Dermis blood vessel endothelial cell (primary cell): ENCODE measurements around the gene HRH1. TPM values are rescaled to one million over a fixed set of nuclear protein-coding genes. Genes with fewer than 3 reads are reported as not detected.
A peak's percentile ranks its signal among the peaks of the same experiment; 100 is the strongest.
"Not testable (repeated sequence)": the region's sequence is repeated elsewhere in the genome, so short reads cannot be mapped to it uniquely, and the experiment has no call there.

Experiments
- DNase-seq: peaks from one replicate; pipeline ENCODE4 v3.0.0; 2010
- total RNA-seq: library from RNA; depleted of rRNA; stranded (reverse); fragments of >200 nt; gene quantifications from 2 replicates; pipeline ENCODE4 v1.2.3, GENCODE V29; 2014

Gene HRH1, protein sequence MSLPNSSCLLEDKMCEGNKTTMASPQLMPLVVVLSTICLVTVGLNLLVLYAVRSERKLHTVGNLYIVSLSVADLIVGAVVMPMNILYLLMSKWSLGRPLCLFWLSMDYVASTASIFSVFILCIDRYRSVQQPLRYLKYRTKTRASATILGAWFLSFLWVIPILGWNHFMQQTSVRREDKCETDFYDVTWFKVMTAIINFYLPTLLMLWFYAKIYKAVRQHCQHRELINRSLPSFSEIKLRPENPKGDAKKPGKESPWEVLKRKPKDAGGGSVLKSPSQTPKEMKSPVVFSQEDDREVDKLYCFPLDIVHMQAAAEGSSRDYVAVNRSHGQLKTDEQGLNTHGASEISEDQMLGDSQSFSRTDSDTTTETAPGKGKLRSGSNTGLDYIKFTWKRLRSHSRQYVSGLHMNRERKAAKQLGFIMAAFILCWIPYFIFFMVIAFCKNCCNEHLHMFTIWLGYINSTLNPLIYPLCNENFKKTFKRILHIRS
- total RNA-seq: 6.1 TPM in 2 replicates

DNA sequence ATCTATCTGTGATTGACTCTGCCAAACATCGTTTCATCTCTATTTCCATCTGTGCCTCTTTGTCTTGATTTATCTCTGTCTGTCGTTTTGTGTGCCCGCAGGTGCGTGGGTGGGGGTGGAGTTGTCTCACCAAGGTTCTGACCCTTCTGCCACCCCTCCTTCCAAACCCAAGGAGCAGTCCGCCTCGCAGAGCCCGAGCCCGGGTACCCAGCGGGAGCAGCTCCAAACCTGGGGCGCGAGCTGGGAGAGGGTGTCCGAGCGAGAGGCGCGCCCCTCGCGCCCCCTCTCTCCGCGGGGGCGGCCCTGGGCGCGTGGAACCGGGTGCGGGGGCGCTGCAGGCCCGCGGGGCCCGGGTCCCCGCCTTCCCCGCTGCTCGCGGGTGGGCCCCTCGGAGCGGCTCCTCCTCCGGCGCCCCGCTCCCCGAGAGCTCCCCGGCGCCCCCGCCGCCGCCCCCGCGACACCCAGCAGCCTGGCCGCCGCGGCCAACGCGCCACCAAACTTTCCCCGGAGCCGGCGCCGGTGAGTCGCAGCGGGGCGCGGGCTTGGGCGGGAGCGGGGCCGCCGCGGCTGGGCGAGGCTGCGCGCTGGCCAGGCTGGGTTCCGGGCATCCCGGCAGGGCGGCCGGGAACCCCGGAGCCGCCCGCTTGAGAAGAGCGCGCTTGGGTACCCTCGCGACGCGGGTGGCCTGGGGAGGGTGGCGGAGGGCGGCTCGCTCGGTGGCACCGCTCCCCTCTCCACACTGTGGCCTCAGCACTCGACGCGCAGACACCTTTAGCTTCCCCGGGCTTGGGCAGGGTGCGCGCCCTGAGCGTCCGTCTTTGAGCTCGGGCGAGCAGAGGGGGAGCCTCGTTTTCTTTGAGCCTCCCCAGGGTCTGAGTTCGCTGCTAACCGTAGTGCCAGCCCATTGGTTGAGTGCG, at the start of gene HRH1:
Gene HRH1, plus strand, starts transcription at position 458 of the 917 bp plus-strand sequence. CDS start 104,545 bp downstream, outside the sequence.
- DNase-seq: peak; percentile 51

DNA sequence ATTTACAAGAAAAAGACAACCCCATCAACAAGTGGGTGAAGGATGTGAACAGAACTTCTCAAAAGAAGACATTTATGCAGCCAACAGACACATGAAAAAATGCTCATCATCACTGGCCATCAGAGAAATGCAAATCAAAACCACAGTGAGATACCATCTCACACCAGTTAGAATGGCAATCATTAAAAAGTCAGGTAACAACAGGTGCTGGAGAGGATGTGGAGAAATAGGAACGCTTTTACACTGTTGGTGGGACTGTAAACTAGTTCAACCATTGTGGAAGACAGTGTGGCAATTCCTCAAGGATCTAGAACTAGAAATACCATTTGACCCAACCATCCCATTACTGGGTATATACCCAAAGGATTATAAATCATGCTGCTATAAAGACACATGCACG, 41.0 kb upstream of the HRH1 start:
- DNase-seq: not testable (repeated sequence)

DNA sequence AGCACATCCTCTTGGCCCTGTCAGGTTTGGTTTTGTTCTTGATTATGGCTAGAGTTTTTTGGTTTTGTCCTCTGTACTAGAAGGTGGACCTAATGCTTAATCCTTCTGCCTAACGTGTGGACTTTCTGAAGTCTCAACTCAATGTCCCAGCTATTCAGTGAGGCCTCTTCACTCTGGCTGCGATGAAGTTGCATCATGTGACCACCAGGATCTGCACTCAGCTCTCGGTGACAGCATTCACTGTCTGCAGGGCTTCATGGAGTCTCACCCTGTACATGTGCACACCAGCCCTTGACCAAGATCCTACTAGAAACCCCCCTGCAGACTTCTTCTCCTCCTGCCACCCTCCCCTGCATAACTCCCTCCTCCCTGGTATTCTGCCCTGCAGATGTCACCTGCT, 38.7 kb upstream of the HRH1 start:
- no peak for DNase-seq

DNA sequence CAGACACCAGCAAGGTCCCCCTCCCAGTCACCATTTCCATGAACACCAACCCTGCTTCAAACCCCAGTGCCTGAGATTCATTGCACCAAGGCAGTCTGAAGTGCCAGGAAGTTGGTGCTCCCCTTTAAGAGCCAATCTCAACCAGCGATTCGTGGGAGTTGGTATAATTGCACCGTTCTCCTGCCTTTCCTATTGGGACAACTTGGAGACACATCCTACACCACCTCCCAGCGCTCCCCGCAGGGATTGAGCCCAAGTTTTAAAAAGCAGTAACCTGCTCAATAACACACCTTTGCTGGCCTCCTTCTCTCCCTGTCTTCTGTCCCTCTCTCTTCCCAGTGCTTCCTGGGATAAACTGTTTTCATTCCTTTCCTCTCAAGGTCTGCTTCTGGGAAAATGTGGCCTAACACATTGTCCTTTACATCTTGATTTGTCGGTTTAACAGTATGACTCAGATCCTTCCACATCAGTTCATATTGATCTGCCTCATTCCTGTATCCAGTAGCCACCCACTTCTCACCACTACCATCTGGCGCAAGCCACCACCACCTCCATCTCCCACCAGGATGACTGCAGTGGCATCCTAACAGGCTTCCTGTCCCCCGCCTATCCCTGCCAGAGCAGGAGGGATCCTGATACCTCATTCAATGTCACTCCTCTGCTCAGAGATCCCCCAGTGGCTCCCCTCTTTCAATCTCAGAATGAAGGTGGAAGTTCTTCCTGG, 37.8 kb upstream of the HRH1 start:
- DNase-seq: no peak

DNA sequence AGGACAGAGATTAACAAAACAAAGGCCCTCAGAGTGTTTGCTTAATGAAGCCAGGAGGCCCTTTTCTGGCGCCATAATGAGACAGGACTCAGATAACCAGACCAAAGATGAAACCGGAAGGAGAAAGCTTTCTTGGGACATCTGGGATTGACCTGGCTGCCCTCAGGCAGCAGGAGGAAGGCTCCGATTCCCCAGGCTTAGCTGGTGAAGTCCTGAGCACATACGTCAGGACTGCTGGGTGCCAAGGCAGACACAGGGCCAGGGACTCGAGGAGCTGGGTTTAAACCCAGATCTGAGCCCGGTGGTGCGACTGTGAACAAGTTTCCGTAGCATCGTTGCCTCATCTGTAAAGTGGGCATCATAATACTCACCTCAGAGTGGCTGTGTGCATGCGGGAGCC, 36.7 kb upstream of the HRH1 start:
- no peak for DNase-seq

DNA sequence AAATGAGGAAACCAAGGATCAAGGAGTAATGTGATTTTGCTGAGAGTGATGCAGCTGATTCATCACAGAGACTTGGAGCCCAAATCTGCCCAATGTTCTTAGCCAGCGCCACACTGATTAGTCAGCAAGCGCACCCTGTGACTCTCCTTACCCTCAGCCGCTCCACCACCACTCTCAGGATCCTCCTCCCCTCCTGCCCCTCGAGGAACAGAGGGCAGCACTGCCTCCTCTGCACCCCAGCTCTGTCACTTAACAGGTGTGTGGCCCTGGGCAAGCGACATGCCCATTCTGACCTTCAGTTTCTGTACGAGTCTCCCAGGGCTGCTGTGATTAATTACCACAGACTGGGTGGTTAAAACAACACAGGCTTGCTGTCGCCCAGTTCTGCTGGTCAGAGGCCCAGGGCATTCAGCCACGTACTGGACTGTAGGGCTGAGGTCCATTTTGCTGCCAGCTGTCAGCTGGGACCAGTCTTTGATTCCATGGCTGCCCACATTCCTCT, 36.1 kb upstream of the HRH1 start:
- no peak for DNase-seq

DNA sequence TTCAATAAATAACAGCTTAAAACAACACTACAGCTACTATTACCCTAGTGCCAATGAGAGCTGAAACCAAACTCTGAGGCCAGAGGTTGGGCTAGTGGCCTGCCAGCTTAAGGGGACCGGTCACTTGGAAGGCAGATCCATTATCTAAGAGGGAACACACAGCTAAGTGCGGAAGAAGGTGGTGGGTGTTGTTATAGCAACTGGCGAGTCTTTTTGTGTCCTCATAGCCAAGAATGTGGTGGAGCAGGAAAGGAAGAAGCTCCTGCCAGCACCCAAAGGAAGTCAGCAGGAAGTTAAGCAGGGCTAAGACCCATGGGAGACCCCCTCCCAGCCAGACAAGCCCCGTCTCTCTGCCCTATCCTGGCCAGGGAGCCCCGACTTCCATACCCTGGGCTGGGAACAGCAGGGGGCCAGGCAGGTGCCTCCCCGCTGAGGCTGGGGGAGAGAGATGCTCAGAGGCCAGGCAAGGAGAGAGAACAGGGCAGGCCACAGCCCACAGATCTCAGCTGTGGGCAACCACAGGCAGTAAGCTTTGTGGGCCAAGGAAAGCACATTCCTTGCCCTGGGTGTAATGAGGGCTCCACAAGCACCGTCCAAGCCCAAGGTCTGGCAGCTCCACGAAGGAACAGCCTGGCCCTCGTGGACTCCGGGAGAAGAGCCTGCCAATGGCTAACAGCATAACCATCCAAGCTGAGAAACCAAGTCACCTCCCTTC, 34.0 kb upstream of the HRH1 start:
- DNase-seq: peak; percentile 53

DNA sequence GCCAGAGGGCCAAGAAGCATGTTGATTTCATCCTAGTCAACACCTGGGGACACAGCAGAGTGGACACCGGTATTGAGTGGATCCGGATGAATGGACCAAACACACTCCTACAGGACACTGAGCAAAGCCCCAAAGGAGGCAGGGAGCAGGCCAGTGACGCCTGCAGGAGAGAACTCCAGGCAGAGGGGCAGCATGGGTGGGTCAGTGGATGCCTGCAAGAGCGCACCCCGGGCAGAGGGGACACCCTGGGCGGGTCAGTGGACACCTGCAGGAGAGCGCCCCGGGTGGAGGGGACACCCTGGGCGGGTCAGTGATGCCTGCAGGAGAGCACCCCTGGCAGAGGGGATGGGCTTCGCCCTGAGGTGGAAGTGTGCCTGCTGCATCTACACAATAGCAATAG, 27.6 kb upstream of the HRH1 start:
- DNase-seq: no peak

DNA sequence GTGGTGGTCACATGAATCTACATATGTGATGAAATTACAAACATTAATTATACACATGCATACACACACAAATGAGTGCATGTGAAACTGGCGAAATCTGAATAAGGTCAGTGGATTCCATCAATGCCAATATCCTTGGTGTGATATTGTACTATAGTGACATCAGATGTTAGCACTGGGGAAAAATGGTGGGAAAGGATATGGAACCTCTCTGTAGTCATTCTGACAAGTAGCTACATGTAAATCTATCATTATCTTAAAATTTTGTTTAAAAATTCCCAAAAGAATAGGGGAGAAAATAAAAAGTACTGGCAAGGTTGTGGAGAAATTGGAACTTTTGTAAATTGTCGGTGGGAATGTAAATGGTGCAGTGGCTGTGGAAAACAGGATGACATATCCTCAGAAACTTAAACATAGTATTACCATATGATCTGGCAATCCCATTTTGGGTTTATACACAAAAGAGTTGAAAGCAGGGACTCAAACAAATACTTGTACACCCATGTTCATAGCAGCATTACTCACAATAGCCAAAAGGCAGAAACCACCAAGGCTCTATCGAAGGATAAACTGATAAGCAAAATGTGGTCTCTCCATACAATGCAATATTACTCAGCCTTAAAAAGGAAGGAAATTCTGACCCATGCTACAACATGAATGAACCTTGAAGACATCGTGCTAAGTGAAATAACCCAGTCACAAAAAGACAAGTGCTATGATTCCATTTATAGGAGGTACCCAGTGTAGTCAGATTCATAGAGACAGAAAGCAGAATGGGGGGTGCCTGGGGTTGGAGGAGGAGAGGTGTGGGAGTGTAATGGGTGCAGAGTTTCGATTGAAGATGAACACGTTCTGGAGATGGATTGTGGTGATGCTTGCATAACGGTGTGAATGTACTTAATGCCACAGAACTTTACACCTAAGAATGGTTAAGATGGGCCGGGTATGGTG, 25.3 kb upstream of the HRH1 start:
- DNase-seq: peak; percentile 48

DNA sequence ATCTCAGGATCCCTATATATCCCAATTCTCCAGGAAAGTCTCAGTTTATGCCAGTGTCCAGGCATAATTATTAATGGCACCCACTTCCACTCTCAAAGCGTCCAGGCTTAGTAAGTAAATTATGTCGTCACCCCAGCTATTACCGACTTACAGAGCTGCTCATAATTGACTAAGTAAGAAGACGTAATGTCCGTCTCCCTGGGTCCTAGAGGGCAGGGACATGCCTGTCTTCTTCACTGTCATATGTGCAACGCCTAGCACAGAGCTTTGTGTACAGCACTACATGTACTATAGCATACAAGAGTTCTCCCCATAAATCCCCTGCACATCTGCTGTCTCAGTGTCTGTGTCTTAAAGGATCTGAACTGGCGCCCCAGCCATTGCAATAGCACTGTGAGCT, 23.9 kb upstream of the HRH1 start:
- DNase-seq: no peak

DNA sequence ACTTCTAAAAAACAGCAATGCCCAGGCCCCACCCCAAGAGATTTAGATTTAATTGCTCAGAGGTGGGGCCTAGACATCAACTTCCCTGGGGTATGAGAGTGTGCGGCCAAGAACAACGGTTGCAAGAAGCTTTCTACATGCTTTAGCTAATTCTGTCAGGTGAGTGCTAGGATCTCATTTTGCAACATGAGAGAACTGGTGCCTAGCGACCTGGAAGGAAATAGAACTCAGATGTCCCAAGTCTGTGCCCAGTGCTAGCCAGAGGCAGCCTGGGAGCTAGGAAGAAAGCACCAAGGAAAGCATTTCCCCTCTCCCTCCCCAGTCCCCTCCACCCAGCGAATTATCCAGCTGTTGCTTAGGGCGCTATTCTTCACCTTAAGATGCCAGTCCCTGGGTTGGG, 22.9 kb upstream of the HRH1 start:
- no peak for DNase-seq

DNA sequence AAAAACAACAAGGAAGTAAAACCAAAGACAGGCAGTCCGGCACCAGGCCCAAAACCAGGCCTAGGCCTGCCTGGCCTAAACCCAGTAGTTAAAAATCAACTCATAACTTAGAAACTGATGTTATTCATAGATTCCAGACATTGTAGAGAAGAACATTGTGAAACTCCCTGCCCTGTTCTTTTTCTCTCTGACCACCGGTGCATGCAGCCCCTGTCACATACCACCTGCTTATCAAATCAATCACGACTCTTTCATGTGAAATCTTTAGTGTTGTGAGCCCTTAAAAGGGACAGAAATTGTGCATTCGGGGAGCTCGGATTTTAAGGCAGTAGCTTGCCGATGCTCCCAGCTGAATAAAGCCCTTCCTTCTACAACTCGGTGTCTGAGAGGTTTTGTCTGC, 22.4 kb upstream of the HRH1 start:
- not testable (repeated sequence) for DNase-seq

DNA sequence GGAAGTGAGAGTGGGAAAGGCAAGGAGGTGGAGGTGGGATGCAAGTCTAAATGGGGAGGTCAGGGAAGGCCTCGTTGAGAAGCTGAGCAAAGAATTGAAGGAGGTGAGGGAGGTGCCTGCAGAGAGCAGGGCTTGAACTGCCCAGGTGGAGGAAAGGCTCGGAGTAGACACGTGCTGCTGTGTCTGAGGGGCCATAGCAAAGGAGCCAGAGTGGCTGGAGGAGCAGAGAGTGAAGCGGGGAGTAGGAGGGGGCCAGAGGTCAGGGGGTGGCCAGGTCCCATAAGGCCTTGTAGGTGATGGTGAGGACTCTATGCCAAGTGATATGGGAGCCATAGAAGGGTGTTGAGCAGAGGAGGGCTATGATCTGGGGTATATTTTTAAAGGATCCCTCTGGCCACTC, 21.4 kb upstream of the HRH1 start:
- no peak for DNase-seq

DNA sequence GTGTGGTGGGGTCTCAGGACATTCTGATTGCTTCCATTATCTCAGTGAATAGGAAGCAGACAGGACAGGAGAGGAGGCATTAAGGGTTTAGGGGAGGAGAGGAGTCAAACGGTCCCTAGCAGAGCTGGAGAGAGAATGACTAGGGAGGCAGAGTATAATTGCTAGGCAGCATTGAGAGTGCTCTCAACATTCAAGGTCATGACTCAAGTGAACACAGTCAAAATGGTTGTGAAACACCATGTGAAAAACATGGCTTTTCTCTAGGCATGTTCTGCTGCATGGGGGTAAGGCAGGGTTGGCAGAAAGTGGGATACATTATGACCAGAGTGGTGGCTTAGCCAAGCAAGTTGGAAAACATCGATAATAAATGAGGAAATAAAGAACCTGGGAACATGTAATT, 19.5 kb upstream of the HRH1 start:
- DNase-seq: no peak

DNA sequence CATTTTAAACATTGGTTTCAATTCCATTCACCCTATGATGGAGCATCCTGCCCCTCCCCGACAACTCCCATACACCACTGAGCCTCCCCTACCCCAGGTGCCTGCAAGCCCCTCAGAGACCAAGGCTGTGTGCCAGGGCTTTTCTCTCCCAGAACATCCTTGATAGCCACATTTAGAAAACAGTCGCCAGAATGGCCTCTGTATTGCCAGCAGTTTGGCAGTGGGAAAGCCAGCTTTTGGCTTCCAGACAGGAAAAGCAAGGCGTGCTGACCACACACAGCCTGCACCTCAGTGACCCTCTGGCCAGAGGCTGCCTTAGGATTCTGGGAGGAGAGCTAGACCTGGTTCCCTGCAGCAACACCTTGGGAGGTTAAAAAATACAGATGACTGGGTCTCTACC, 18.2 kb upstream of the HRH1 start:
- DNase-seq: no peak

DNA sequence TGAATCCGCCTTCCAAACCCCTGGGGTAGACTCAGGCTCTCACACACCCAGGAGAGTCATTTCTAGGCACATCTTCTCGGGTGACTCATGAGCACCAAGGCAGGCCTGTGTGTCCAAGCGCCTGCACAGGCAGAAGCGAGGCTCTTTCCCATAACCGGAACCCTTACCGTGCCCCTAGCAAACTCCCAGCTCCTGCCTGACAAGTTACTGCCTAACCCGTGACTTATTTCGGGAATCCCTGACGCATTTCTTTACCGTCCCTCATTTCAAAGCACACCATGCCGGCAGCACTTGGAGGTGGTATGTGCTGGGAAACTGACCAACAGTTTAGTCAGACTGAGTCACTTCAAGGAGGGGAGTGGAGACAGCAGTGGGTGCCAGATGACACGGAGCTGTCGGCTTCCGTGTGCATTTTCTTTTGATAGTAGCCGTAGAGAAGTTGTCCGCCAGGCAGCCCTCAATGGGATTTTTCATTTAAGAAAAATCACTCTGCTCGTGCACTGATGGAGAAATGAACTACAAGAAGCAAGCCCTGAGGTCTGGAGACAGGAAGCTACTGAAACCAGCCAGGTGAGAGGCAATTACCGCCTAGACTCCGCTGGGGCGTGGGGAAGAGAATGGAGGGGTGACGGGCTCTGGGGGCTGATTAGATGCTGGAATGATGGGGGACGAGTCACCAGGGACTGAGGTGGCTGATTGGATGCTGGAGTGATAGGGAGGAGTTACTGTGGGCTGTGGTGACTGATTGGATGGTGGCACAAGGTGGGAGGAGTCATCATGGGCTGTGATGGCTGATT, 17.3 kb upstream of the HRH1 start:
- peak; percentile 96 for DNase-seq

DNA sequence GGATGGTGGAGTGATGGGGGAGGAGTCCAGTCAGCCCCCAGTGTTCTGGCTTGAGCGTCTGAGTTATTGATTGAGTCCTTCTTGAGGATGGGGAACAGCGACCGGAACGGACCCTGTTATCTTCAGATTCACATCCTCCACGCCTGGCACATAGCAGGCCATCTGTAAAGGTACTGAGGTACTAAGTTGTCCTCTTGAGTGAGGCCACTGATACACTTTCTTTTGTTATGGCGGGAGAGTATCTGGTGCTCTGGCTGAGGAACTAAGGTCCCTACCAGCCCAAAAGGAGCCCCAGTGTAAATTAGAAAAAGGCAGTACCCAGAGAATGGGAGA, 16.7 kb upstream of the HRH1 start:
- no peak for DNase-seq

DNA sequence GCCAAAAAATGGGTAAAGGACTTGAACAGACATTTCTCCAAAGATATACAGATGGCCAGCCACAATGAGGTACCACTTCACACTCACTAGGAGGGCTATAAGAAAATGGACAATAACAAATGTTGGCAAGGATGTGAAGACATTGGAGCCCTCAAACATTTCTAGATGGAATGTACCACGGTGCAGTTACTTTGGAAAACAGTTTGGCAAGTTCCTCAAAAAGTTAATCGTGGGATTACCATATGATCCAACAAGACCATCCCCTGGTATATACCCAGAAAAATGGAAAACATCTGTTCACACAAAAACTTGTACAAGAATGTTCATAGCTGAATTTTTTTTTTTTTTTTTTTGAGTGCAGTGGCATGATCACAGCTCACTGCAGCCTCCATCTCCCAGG, 15.9 kb upstream of the HRH1 start:
- DNase-seq: no peak

DNA sequence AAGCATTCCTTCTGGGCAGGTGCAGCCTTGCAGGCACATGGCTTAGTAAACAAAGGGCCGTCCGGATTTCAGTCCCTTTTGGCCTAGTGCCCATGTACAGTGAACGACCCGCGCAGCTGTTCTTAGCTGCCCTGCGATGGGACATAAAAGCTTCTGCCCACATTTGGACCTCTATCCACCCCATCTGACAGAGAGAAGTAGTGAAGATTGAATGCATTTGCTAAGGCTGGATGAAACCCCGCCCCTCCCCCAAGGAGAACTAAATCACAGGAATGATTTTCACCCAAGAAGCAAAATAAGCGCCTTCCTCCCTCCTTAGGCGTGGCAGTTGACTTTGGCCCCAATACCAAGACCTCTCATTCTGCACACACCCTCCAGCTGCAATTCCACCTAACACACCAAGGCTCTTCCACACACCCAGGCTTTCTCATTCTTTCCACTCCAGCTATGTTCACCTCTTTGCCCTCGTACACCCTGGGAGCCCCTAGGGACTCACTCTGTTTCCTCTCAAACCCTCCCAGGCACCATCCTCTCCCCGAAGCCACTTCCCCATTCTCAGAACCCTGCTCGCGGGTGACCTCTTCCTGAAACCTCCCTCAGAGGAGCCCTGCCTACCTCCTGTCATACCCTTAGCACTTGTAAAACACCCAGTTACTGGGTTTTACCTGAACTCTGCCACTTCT, 14.1 kb upstream of the HRH1 start:
- peak; percentile 65 for DNase-seq

DNA sequence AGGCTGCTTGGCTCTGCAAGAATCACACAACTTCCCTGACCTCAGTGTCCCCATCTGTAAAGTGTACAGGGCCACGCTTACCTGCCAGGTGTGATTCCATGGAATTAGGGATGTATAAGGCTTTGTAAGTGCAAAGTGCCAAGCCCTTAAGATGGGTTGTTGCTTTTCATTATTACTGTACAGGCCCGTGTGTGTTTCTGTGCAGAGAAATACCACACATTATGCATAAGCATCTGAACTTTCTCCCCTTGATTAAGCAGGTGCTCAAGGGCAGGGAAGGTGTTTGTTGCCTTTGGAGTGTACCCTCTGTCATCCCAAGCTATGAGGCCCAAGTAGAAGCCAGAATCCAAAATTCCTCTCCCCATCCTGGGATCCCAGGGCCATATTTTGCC, 13.6 kb upstream of the HRH1 start:
- no peak for DNase-seq
